OCI-LY7 (cell line): ENCODE measurements around the gene ACKR4. TPM values are rescaled to one million over a fixed set of nuclear protein-coding genes. Genes with fewer than 3 reads are reported as not detected.

ENCODE experiments used
- BruUV-seq: library from RNA; stranded (reverse); fragments of 400-500 nt; replicated peaks from 2 replicates; lab custom pipeline; 2021; lab: Mats Ljungman, UMichigan
- CTCF ChIA-PET: fragments of 300-600 bp; sonication (Branson Sonifier 250); formaldehyde crosslinking; loops from one replicate; lab custom pipeline; 2022; ENCODE audit warnings: antibody characterized with exemption; ENCODE audit not compliant: unreplicated experiment; lab: Charles Lee
- POLR2A ChIA-PET: fragments of 300-600 bp; sonication (Branson Sonifier 250); formaldehyde crosslinking; loops from one replicate; lab custom pipeline; 2022; ENCODE audit warnings: antibody characterized with exemption; lab: Charles Lee
- DNase-seq: peaks from one replicate; pipeline ENCODE4 v3.0.0-alpha.2; 2015; ENCODE audit warnings: low spot score
- H2AFZ ChIP-seq: fragments of 200-600 bp; sonication (generic), shearing (Covaris generic); 2 replicates; pipeline ENCODE4 v1.6.1; 2014; ENCODE audit warnings: mild to moderate bottlenecking, antibody characterized with exemption, low read length, moderate library complexity
- H3K27ac ChIP-seq: fragments of 200-600 bp; sonication (generic); 2 replicates; pipeline ENCODE4 v1.5.1; 2014; ENCODE audit warnings: mixed run types, low read depth, mild to moderate bottlenecking, moderate library complexity, low read length, inconsistent platforms; ENCODE audit not compliant: poor library complexity, severe bottlenecking
- H3K36me3 ChIP-seq: fragments of 200-600 bp; sonication (generic); 2 replicates; pipeline ENCODE4 v1.6.1; 2014; ENCODE audit warnings: mild to moderate bottlenecking, antibody characterized with exemption, low read length, moderate library complexity, mixed read lengths; ENCODE audit not compliant: insufficient read depth
- H3K4me1 ChIP-seq: fragments of 200-600 bp; sonication (generic); 2 replicates; pipeline ENCODE4 v1.5.1; 2014; ENCODE audit warnings: mild to moderate bottlenecking, low read length; ENCODE audit not compliant: insufficient read depth, poor library complexity, severe bottlenecking
- H3K4me2 ChIP-seq: fragments of 200-600 bp; sonication (generic); 2 replicates; pipeline ENCODE4 v1.6.1; 2014; ENCODE audit warnings: mild to moderate bottlenecking, low read length
- H3K4me3 ChIP-seq: fragments of 200-600 bp; sonication (generic); 2 replicates; pipeline ENCODE4 v1.5.1; 2014; ENCODE audit warnings: mild to moderate bottlenecking, low read depth, low read length; ENCODE audit not compliant: poor library complexity, severe bottlenecking
- H3K79me2 ChIP-seq: fragments of 200-600 bp; sonication (generic); 2 replicates; pipeline ENCODE4 v1.6.1; 2016; ENCODE audit warnings: low read depth, mild to moderate bottlenecking, low read length, moderate library complexity, mixed read lengths; ENCODE audit not compliant: insufficient read depth
- H3K9me2 ChIP-seq: fragments of 200-600 bp; sonication (generic); 2 replicates; pipeline ENCODE4 v1.6.1; 2016; ENCODE audit warnings: mild to moderate bottlenecking, low read length, mixed read lengths; ENCODE audit not compliant: insufficient read depth
- H3K9me3 ChIP-seq: fragments of 200-600 bp; sonication (generic); 2 replicates; pipeline ENCODE4 v1.6.1; 2014; ENCODE audit warnings: mild to moderate bottlenecking, mixed run types, low read length, mixed read lengths
- H4K20me1 ChIP-seq: fragments of 200-600 bp; sonication (generic); 2 replicates; pipeline ENCODE4 v1.6.1; 2014; ENCODE audit warnings: mild to moderate bottlenecking, antibody characterized with exemption, low read length, moderate library complexity, mixed read lengths; ENCODE audit not compliant: insufficient read depth
- CTCF ChIP-seq: fragments of 200-600 bp; sonication (generic); conservative IDR thresholded peaks from 2 replicates; pipeline ENCODE4 v1.5.1; 2014; ENCODE audit warnings: mild to moderate bottlenecking, antibody characterized with exemption, low read length, moderate library complexity, mixed read lengths
- EZH2phosphoT487 ChIP-seq: fragments of 200-600 bp; sonication (generic); IDR thresholded peaks from 2 replicates; pipeline ENCODE4 v1.6.1; 2018; ENCODE audit warnings: low read depth, borderline replicate concordance, mild to moderate bottlenecking, mixed run types, antibody characterized with exemption, low read length, moderate library complexity, mixed read lengths
- intact Hi-C: fragments of 100-400 bp; cut with micrococcal nuclease; formaldehyde crosslinking; loops from one replicate; pipeline ENCODE4 v1.10.0; 2022; ENCODE audit not compliant: unreplicated experiment
- total RNA-seq, 2 experiments: library from RNA; depleted of rRNA in 1 of 2; stranded (reverse); fragments of >200 nt in 1 of 2; shearing (Covaris generic) in 1 of 2; gene quantifications; 2 replicates each; pipeline ENCODE4 v1.2.3, GENCODE V29; 2014 to 2022

ACKR4 gene
- total RNA-seq, 2 experiments from 2014 or later: 2.4 to 2.5 TPM

GRCh38 chr3:132587401-132587800 is 9.7 kb upstream of the ACKR4 start:
- H3K9me3 ChIP-seq: no peaks in the 10 kb centered on the region
- no peak overlapping the region for H3K4me3 ChIP-seq
- no TSS peak for BruUV-seq
- no peaks in the 10 kb centered on the region for H3K36me3 ChIP-seq
- TF ChIP-seq EZH2phosphoT487 (no peak), CTCF (no peak)
- no peaks in the 10 kb centered on the region for H4K20me1 ChIP-seq
- intact Hi-C loops: loop anchor here (5.0 kb wide), 1 partner anchor 150 kb away; no protein-coding TSS in a partner anchor
- DNase-seq: no peak
- POLR2A ChIA-PET: interaction anchor here (0.6 to 0.7 kb wide), 2 partner anchors 239 to 403 kb away, joined by 3 read pairs; no protein-coding TSS in a partner anchor
- H3K79me2 ChIP-seq: no peaks in the 10 kb centered on the region
- H3K4me2 ChIP-seq: no peak overlapping the region
- no peaks in the 10 kb centered on the region for H3K9me2 ChIP-seq
- no peak overlapping the region for H2AFZ ChIP-seq
- H3K4me1 ChIP-seq: no peaks in the 10 kb centered on the region
- no peak overlapping the region for H3K27ac ChIP-seq
- CTCF ChIA-PET: no interaction called here

- ChIA-PET CTCF (no interaction called here), POLR2A (interaction anchor here (1.5 kb wide), 1 partner anchor 26 kb away, joined by 3 read pairs; no protein-coding TSS in a partner anchor)
- H3K36me3 ChIP-seq: peaks cover 8% of the 10 kb centered on the region
- no peaks in the 10 kb centered on the region for H3K9me2 ChIP-seq
- no peak overlapping the region for H3K4me2 ChIP-seq
- H2AFZ ChIP-seq: no peak overlapping the region
- H3K4me1 ChIP-seq: peaks cover 27% of the 10 kb centered on the region
- no peak for TF ChIP-seq CTCF
- TF ChIP-seq EZH2phosphoT487: no peak
- no TSS peak for BruUV-seq
- no peaks in the 10 kb centered on the region for H4K20me1 ChIP-seq
- no peak overlapping the region for H3K4me3 ChIP-seq
- no peak for DNase-seq
- no peak overlapping the region for H3K27ac ChIP-seq
- H3K79me2 ChIP-seq: no peaks in the 10 kb centered on the region
- intact Hi-C loops: no loop called here
- H3K9me3 ChIP-seq: no peaks in the 10 kb centered on the region
Observed at GRCh38 chr3:132592216-132592615, 4.9 kb upstream of the ACKR4 start.

GRCh38 chr3:132593241-132593946 is 3.7 kb upstream of the ACKR4 start:
- Histone ChIP-seq H3K36me3 (peaks cover 8% of the 10 kb centered on the region), H2AFZ (no peak overlapping the region), H3K4me2 (no peak overlapping the region), H3K9me3 (no peaks in the 10 kb centered on the region), H4K20me1 (no peaks in the 10 kb centered on the region), H3K4me1 (peaks cover 35% of the 10 kb centered on the region), H3K27ac (no peak overlapping the region), H3K9me2 (no peaks in the 10 kb centered on the region), H3K79me2 (peaks cover 7% of the 10 kb centered on the region; the same call in 1 of the 2 replicates), H3K4me3 (no peak overlapping the region)
- TF ChIP-seq CTCF (no peak), EZH2phosphoT487 (no peak)
- ChIA-PET CTCF (no interaction called here), POLR2A (interaction anchor here (0.6 to 3.1 kb wide), 4 partner anchors 24 to 202 kb away, joined by 3 to 9 read pairs (median 4); no protein-coding TSS in a partner anchor)
- BruUV-seq: no TSS peak
- no peak for DNase-seq
- intact Hi-C loops: no loop called here
